Activated CD8-positive, alpha-beta memory T cell treated with anti-CD3 and anti-CD28 coated beads for 24 hours (primary cell): ENCODE measurements around the gene NPIPA1.
"Not testable (repeated sequence)": the region's sequence is repeated elsewhere in the genome, so short reads cannot be mapped to it uniquely, and the experiment has no call there.

Experiments
- DNase-seq: peaks from one replicate; pipeline ENCODE4 v3.0.0-alpha.2; 2020

Gene NPIPA1

DNA sequence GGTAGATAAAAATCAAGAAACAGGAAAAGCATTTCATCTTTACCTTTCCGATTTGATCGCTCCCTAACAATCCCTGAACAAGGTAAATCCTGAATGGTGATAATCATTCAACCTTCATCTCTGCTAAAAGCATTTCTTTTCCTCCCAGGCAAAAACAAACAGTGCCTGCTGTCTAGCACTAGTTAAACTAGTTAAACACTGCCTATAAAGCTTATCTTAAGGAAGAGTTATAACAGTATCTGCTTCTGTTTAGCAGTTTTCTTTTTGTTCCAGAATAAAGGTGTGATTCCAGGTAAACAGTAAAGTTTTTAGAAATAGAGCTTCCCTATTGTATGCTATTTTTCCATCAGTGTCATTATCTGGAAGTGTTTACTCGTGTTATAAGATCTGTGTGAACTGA is 44.0 kb downstream of the NPIPA1 start:
- not testable (repeated sequence) for DNase-seq

DNA sequence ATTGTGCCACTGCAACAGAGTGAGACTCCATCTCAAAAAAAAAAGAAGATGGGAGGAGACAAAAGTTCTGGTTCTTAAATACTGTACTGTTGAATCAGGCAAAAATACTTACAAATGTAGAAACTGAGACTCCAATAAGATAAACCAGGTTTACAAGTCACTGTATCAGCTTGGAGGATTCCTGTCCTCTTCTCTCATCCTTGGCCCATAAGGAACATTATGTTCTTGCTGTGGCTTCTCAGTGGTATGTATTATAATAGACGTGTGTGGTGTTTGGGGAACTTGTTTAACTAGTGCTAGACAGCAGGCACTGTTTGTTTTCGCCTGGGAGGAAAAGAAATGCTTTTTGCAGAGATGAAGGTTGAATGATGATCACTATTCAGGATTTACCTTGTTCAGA is 45.3 kb downstream of the NPIPA1 start:
- not testable (repeated sequence) for DNase-seq

DNA sequence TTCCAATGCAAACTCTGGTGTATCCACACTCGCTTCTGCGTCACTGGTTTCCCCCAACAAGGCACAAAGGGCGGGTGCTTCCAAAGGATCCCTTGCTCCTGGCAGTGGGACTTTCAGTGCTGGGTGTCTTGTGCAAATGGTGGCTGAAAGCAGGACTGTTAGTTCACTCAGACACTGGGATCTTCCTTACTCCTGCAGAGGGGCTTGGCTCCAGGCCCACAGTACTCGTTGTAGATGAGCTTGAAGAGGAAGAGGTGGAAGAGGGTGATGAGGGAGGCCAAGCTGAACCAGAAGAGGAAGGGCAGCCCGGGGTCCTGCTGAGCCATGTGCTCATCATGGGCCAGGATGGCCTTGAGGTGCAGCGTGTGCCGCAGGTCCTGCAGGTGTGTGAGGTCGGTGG is 50.8 kb downstream of the NPIPA1 start:
- not testable (repeated sequence) for DNase-seq

DNA sequence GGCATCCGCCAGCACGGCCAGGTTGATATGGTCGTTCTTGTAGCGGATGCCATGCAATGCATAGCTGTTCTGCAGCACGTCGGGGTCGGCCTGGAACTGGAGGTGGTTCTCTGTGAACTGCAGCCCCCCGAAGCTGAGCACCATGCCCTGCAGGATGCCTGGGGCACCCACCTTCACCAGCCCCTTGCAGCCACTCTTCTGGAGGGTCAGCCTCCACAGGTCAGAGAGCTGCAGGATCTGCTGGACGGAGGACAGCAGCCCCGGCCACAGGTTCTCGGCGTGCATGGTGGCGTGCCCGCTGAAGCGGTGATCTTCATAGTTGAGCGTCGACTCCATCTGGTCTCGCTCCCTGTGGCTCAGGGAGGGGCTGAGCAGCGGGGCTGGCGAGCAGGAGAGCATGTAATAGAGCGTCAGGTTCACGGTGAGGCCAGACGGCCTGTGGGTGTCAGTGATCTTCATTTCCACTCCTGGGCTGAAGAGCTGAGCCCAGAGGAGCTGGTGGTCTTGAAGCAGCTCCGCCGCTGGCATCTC is 51.5 kb downstream of the NPIPA1 start:
- not testable (repeated sequence) for DNase-seq

DNA sequence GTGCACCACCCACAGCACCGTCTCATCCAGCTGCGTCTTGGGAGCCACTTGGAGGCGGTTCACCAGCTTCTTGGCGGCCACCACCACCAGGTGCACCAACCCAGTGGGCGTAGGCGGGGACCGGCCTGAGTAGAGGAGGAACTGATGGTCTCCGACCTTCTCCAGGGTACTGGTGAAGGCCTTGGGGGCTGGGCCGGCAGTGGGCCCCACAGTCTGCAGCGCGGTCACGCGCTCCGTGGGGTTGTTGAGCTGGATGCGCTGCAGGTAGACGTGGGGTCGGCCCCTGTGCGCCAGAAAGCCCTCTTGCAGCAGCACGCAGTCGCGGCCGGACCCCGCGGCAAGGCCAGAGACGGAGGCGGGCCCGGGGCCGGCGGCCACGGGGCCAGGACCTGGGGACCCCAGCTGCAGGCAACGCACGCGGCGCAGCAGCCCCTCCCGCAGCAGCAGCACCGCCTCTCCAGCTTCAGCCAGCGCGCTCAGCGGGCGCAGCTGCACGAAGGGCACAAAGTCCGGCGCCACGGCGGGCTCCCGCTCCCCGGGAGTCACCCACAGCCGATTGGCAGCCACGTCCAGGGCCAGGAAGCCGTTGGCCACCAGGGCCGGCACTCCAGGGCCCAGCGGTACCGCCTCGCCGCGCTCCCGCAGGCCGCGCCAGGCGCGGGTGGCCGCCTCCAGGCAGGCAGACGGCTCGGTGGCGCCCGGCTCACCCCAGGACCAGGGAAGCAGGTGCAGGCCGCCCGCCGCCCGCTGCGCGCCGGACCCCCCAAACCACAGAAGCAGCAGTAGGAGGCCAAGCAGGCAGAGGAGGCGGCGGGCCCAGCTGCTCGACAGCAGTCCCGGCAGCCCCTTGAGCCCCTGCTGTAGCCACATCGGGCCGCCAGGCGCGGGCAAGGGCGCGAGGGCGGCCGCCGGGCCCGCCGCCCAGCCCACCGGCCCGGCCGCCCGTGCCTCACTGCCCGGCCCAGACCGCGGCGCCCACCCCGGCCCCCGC is 52.3 kb downstream of the NPIPA1 start:
- not testable (repeated sequence) for DNase-seq

DNA sequence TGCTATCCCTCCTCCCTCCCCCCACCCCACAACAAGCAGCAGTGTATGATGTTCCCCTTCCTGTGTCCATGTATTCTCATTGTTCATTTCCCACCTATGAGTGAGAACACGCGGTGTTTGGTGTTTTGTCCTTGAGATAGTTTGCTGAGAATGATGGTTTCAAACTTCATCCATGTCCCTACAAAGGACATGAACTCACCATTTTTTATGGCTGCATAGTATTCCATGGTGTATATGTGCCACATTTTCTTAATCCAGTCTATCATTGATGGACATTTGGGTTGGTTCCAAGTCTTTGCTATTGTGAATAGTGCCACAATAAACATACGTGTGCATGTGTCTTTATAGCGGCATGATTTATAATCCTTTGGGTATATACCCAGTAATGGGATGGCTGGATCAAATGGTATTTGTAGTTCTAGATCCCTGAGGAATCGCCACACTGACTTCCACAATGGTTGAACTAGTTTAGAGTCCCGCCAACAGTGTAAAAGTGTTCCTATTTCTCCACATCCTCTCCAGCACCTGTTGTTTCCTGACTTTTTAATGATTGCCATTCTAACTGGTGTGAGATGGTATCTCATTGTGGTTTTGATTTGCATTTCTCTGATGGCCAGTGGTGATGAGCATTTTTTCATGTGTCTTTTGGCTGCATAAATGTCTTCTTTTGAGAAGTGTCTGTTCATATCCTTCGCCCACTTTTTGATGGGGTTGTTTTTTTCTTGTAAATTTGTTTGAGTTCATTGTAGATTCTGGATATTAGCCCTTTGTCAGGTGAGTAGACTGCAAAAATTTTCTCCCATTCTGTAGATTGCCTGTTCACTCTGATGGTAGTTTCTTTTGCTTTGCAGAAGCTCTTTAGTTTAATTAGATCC is 56.3 kb downstream of the NPIPA1 start:
- not testable (repeated sequence) for DNase-seq

DNA sequence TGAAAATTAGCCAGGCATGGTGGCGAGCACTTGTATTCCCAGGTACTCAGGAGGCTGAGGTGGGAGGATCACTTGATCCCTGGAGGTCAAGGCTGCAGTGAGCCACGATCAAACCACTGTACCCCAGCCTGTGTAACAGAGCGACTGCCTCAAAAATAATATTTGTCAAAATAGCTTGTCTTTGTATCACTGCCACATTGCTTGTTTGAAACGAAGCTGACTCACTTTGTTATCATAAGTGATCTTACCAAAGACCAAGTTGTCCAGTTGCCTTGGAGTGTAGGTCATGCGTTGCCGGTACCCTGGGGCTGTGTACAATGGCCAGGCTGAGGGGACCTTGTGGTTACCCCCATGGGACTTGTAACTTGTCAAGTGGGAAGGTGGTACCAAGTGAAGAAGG is 59.5 kb downstream of the NPIPA1 start:
- not testable (repeated sequence) for DNase-seq

DNA sequence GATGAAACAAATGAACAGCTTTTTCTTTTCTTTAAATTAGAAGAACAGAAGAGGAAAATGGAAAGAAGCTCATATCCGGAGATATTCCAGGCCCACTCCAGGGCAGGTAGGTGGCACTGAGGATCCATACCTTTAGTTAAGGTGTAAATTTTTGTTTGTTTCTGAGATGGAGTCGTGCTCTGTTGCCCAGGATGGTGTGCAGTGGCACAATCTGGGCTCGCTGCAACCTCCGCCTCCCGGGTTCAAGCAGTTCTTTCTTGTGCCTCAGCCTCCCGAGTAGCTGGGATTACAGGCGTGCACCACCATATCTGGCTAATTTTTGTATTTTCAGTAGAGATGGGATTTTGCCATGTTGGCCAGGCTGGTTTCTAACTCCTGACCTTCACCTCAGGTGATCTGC is 61.1 kb downstream of the NPIPA1 start:
- DNase-seq, result not testable (repeated sequence)

DNA sequence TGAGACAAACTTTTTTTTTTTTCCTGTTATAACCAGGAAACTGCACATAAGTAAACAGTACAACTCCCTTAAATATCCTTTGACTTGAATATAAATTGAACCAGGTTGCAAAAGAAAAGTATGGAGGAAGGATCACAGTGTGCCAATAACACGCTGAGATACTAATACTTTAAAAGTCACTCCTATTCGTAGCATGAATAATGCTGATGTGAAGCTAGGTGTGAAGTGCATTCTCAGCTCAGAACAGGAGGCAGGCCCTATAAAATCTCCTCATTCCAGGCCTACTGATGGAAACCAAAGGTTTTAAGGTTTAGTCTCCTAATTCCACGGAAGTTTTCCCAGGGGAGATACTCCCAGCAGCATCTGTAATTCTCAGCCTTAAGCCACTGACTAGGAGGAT is 62.6 kb downstream of the NPIPA1 start:
- DNase-seq, result not testable (repeated sequence)
